IMR-90 (cell line): ENCODE results near the gene LRTM1. TPM values are rescaled to one million over a fixed set of nuclear protein-coding genes. Genes with fewer than 3 reads are reported as not detected.

Experiments used
- ATAC-seq: fragments of 200-7000 bp; cut with Tn5 transposase; 2 replicates; pipeline ENCODE4 v1.9.1; 2020; ENCODE audit warnings: low read depth, mild to moderate bottlenecking, moderate library complexity
- BruUV-seq: library from RNA; stranded (reverse); fragments of 400-500 nt; replicated peaks from 2 replicates; lab custom pipeline; 2021; lab: Mats Ljungman, UMichigan
- CTCF ChIA-PET: fragments of 300-600 bp; formaldehyde crosslinking; extraction: SDS; loops from one replicate; lab custom pipeline; 2021; ENCODE audit warnings: antibody characterized with exemption; lab: Yijun Ruan, JAX
- POLR2A ChIA-PET: fragments of 300-600 bp; sonication (Branson Sonifier 250); formaldehyde crosslinking; loops from one replicate; lab custom pipeline; 2022; ENCODE audit warnings: antibody characterized with exemption; ENCODE audit not compliant: unreplicated experiment; lab: Charles Lee
- DNase-seq: peaks from one replicate; pipeline ENCODE4 v3.0.0; 2013
- H2AFZ ChIP-seq: replicated peaks from 2 replicates; pipeline ENCODE3; 2013; ENCODE audit warnings: low read length, mild to moderate bottlenecking; ENCODE audit not compliant: poor library complexity
- H2AK5ac ChIP-seq: 2 replicates; pipeline ENCODE4 v1.6.1; 2013; ENCODE audit warnings: low read depth, low read length, inconsistent platforms
- H2AK9ac ChIP-seq: replicated peaks from 2 replicates; pipeline ENCODE3; 2013; ENCODE audit warnings: mild to moderate bottlenecking, low read depth, low read length, moderate library complexity; ENCODE audit not compliant: poor library complexity
- H2BK120ac ChIP-seq: 2 replicates; pipeline ENCODE4 v1.6.1; 2013; ENCODE audit warnings: low read depth, low read length, inconsistent platforms
- H2BK15ac ChIP-seq: 3 replicates; pipeline ENCODE4 v1.6.1; 2013; ENCODE audit warnings: low read depth, low read length, inconsistent platforms
- H2BK20ac ChIP-seq: 2 replicates; pipeline ENCODE4 v1.6.1; 2013; ENCODE audit warnings: low read depth, mild to moderate bottlenecking, inconsistent platforms, low read length, moderate library complexity
- H2BK5ac ChIP-seq: 2 replicates; pipeline ENCODE4 v1.6.1; 2013; ENCODE audit warnings: mild to moderate bottlenecking, low read depth, low read length, inconsistent platforms; ENCODE audit not compliant: poor library complexity, severe bottlenecking
- H3K14ac ChIP-seq: replicated peaks from 2 replicates; pipeline ENCODE4 v1.6.1; 2013; ENCODE audit warnings: low read depth, low read length, inconsistent platforms
- H3K18ac ChIP-seq: 2 replicates; pipeline ENCODE4 v1.6.1; 2013; ENCODE audit warnings: low read depth, low read length, control low read depth
- H3K23ac ChIP-seq: 2 replicates; pipeline ENCODE4 v1.6.1; 2013; ENCODE audit warnings: low read depth, low read length, inconsistent platforms
- H3K27ac ChIP-seq: 2 replicates; pipeline ENCODE4 v1.5.1; 2013; ENCODE audit warnings: mild to moderate bottlenecking, control low read depth, low read length; ENCODE audit not compliant: insufficient read depth
- H3K27me3 ChIP-seq: 2 replicates; pipeline ENCODE4 v1.6.1; 2013; ENCODE audit warnings: low read length; ENCODE audit not compliant: control insufficient read depth, insufficient read depth
- H3K36me3 ChIP-seq: 2 replicates; pipeline ENCODE4 v1.6.1; 2013; ENCODE audit warnings: low read length, mixed read lengths; ENCODE audit not compliant: control insufficient read depth, insufficient read depth
- H3K4ac ChIP-seq: 2 replicates; pipeline ENCODE4 v1.6.1; 2013; ENCODE audit warnings: low read depth, low read length, inconsistent platforms
- H3K4me1 ChIP-seq: 2 replicates; pipeline ENCODE4 v1.6.1; 2013; ENCODE audit warnings: low read length, mixed read lengths; ENCODE audit not compliant: control insufficient read depth, insufficient read depth
- H3K4me2 ChIP-seq: 2 replicates; pipeline ENCODE4 v1.6.1; 2013; ENCODE audit warnings: low read depth, mild to moderate bottlenecking, control low read depth, low read length, moderate library complexity
- H3K4me3 ChIP-seq: 2 replicates; pipeline ENCODE4 v1.5.1; 2013; ENCODE audit warnings: low read depth, mild to moderate bottlenecking, control low read depth, low read length, moderate library complexity; ENCODE audit not compliant: insufficient read depth
- H3K56ac ChIP-seq: 2 replicates; pipeline ENCODE4 v1.6.1; 2013; ENCODE audit warnings: low read length, inconsistent platforms; ENCODE audit not compliant: insufficient read depth; ENCODE audit errors: extremely low read depth
- H3K79me1 ChIP-seq, 2 experiments: 2 replicates each; pipeline ENCODE4 v1.6.1; 2013; ENCODE audit warnings: low read length in 2 of 2, inconsistent platforms in 1 of 2, low read depth in 1 of 2
- H3K9ac ChIP-seq: 2 replicates; pipeline ENCODE4 v1.6.1; 2013; ENCODE audit warnings: low read depth, low read length, control low read depth
- H3K9me1 ChIP-seq: 2 replicates; pipeline ENCODE4 v1.6.1; 2013; ENCODE audit warnings: low read length, inconsistent platforms; ENCODE audit not compliant: insufficient read depth
- H3K9me3 ChIP-seq: 2 replicates; pipeline ENCODE4 v1.6.1; 2013; ENCODE audit warnings: low read length; ENCODE audit not compliant: control insufficient read depth, insufficient read depth
- H4K20me1 ChIP-seq: 2 replicates; pipeline ENCODE4 v1.6.1; 2013; ENCODE audit warnings: low read length, inconsistent platforms; ENCODE audit not compliant: insufficient read depth
- H4K5ac ChIP-seq: 2 replicates; pipeline ENCODE4 v1.6.1; 2013; ENCODE audit warnings: mild to moderate bottlenecking, low read depth, low read length, control low read depth
- H4K8ac ChIP-seq, 2 experiments: 2 replicates each; pipeline ENCODE4 v1.6.1; 2013; ENCODE audit warnings: low read depth in 2 of 2, low read length in 2 of 2, control low read depth in 1 of 2, inconsistent platforms in 1 of 2
- H4K91ac ChIP-seq: 2 replicates; pipeline ENCODE4 v1.6.1; 2013; ENCODE audit warnings: low read depth, low read length, inconsistent platforms; ENCODE audit not compliant: insufficient read depth
- BHLHE40 ChIP-seq: fragments of 150-350 bp; IDR thresholded peaks from 2 replicates; pipeline ENCODE4 v1.6.1; 2016; ENCODE audit warnings: mild to moderate bottlenecking, low read depth, low read length
- CEBPB ChIP-seq: IDR thresholded peaks from 2 replicates; pipeline ENCODE4 v1.6.1; 2012; ENCODE audit warnings: low read depth, low read length, improper control_type of control experiment
- FOS ChIP-seq: fragments of 150-350 bp; IDR thresholded peaks from 2 replicates; pipeline ENCODE4 v1.6.1; 2016; ENCODE audit warnings: low read depth, low read length
- MAFK ChIP-seq: IDR thresholded peaks from 2 replicates; pipeline ENCODE4 v1.6.1; 2012; ENCODE audit warnings: low read depth, low read length, improper control_type of control experiment
- MXI1 ChIP-seq: IDR thresholded peaks from 2 replicates; pipeline ENCODE4 v1.6.1; 2012; ENCODE audit warnings: low read depth, mild to moderate bottlenecking, low read length, moderate library complexity, borderline replicate concordance
- POLR2A ChIP-seq: IDR thresholded peaks from 2 replicates; pipeline ENCODE4 v1.6.1; 2012; ENCODE audit warnings: mild to moderate bottlenecking, low read depth, low read length
- RCOR1 ChIP-seq: IDR thresholded peaks from 2 replicates; pipeline ENCODE4 v1.6.1; 2012; ENCODE audit warnings: mild to moderate bottlenecking, low read length, improper control_type of control experiment; ENCODE audit not compliant: insufficient replicate concordance
- SMC3 ChIP-seq: fragments of 150-350 bp; IDR thresholded peaks from 2 replicates; pipeline ENCODE4 v1.6.1; 2016; ENCODE audit warnings: low read depth, mild to moderate bottlenecking, antibody characterized with exemption, low read length, moderate library complexity
- WGBS, 2 experiments: methylation state at CpG; one replicate each; pipeline versions ENCODE4 v1.1.5 to v1.1.7; 2013; ENCODE audit warnings: missing lambda C conversion rate in 2 of 2; ENCODE audit not compliant: insufficient read length in 1 of 2; ENCODE audit errors: extremely low coverage in 2 of 2; 5-methylcytosine and 5-hydroxymethylcytosine counted together
- dilution Hi-C: fragments of 300-500 bp; cut with HindIII; formaldehyde crosslinking; loops from one replicate; pipeline ENCODE4 v1.14.3; 2018; ENCODE audit warnings: low sequenced_read_pairs; ENCODE audit not compliant: unreplicated experiment
- in situ Hi-C: fragments of 300-500 bp; cut with MboI; formaldehyde crosslinking; loops from 3 replicates; pipeline ENCODE4 v1.14.3; 2019; ENCODE audit warnings: low sequenced_read_pairs, inconsistent platforms, mixed read lengths
- intact Hi-C: fragments of 100-400 bp; cut with micrococcal nuclease; formaldehyde crosslinking; loops from 2 replicates; pipeline ENCODE4 v1.10.0; 2022
- polyA plus RNA-seq, 3 experiments: library from polyadenylated mRNA; depleted of rRNA; stranded (reverse); fragments of >200 nt; gene quantifications; 2 replicates each; pipeline ENCODE4 v1.2.3, GENCODE V29; 2012; ENCODE audit warnings: low replicate concordance in 1 of 3
- total RNA-seq: library from RNA; depleted of rRNA; stranded (reverse); fragments of >200 nt; gene quantifications from 2 replicates; pipeline ENCODE4 v1.2.3, GENCODE V29; 2012
- TF ChIP-seq, protein P1 (sequence below): fragments of 150-350 bp; IDR thresholded peaks from 2 replicates; pipeline ENCODE4 v1.6.1; 2016; ENCODE audit warnings: low read depth, mild to moderate bottlenecking, low read length, moderate library complexity, borderline replicate concordance
- TF ChIP-seq, protein P2 (sequence below): fragments of 150-350 bp; IDR thresholded peaks from 2 replicates; pipeline ENCODE4 v1.6.1; 2017; ENCODE audit warnings: mild to moderate bottlenecking, antibody characterized with exemption, low read length, low read depth

LRTM1 gene
- total and polyA plus RNA-seq, 2 of the 4 experiments (the other 2 are of a cell fraction), result not detected

DNA sequence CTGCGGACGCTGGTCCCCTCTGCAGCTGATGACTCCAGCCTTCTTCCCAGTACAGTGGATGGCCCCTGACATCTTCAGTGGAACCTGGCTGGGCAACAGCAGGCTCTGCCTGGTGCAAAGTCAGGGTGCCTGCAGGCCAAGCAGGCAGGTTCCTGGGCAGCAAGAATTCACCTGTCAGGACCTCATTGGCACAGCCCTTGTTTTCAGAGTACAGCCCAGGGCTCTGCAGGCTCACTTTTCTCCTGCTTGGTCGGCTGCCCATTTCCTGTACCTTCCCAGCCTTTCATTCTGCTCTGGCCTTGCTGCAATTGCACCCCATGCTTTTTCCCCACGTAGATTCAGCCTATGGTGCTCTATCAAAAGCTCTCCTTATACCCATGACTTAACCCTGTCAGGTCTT, 56.0 kb downstream of the LRTM1 start:
- H2BK5ac ChIP-seq, result no peak overlapping the region
- peak overlapping the region; percentile 16 for H2AFZ ChIP-seq
- intact Hi-C loops (loop anchor here (5.0 to 10.0 kb wide), 6 partner anchors 173 to 1170 kb away; no protein-coding TSS in a partner anchor), dilution Hi-C loops (no loop called here), in situ Hi-C loops (loop anchor here (25.0 kb wide), 1 partner anchor 390 kb away; no protein-coding TSS in a partner anchor)
- no peaks in the 10 kb centered on the region for H3K36me3 ChIP-seq
- peak overlapping the region; percentile 69 for H2AK5ac ChIP-seq
- ChIA-PET POLR2A (no interaction called here), CTCF (no interaction called here)
- peak overlapping the region; percentile 98 for H4K91ac ChIP-seq
- H3K4me3 ChIP-seq, result no peak overlapping the region
- H3K9me3 ChIP-seq, result no peaks in the 10 kb centered on the region
- BruUV-seq, result no TSS peak
- H3K14ac ChIP-seq, result no peak overlapping the region
- no peak overlapping the region for H2AK9ac ChIP-seq
- H4K8ac ChIP-seq, result no peak overlapping the region
- H3K27me3 ChIP-seq, result no peaks in the 10 kb centered on the region
- peak overlapping the region; percentile 86; the same call in 1 of the 3 replicates for H2BK15ac ChIP-seq
- no peak overlapping the region for H3K4me2 ChIP-seq
- H2BK120ac ChIP-seq, result peak overlapping the region; percentile 99
- H4K5ac ChIP-seq, result no peak overlapping the region
- no peak for DNase-seq
- H3K23ac ChIP-seq, result no peak overlapping the region
- no peaks in the 10 kb centered on the region for H3K79me1 ChIP-seq
- peak overlapping the region; percentile 99; the same call in 1 of the 2 replicates for H2BK20ac ChIP-seq
- H3K18ac ChIP-seq, result no peak overlapping the region
- peak overlapping the region; percentile 98 for H3K4ac ChIP-seq
- peaks cover 5% of the 10 kb centered on the region for H3K9me1 ChIP-seq
- TF ChIP-seq SMC3 (no peak), MXI1 (no peak), MAFK (no peak), CEBPB (no peak), BHLHE40 (no peak), FOS (no peak), POLR2A (no peak), RCOR1 (no peak)
- TF ChIP-seq, protein P1, sequence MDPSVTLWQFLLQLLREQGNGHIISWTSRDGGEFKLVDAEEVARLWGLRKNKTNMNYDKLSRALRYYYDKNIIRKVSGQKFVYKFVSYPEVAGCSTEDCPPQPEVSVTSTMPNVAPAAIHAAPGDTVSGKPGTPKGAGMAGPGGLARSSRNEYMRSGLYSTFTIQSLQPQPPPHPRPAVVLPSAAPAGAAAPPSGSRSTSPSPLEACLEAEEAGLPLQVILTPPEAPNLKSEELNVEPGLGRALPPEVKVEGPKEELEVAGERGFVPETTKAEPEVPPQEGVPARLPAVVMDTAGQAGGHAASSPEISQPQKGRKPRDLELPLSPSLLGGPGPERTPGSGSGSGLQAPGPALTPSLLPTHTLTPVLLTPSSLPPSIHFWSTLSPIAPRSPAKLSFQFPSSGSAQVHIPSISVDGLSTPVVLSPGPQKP, result no peak
- TF ChIP-seq, protein P2, sequence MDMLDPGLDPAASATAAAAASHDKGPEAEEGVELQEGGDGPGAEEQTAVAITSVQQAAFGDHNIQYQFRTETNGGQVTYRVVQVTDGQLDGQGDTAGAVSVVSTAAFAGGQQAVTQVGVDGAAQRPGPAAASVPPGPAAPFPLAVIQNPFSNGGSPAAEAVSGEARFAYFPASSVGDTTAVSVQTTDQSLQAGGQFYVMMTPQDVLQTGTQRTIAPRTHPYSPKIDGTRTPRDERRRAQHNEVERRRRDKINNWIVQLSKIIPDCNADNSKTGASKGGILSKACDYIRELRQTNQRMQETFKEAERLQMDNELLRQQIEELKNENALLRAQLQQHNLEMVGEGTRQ, result no peak
- no peaks in the 10 kb centered on the region for H4K20me1 ChIP-seq
- H3K9ac ChIP-seq, result no peak overlapping the region
- no peak for ATAC-seq
- no peak overlapping the region for H3K27ac ChIP-seq
- no peak overlapping the region for H3K56ac ChIP-seq
- peaks cover 3% of the 10 kb centered on the region for H3K4me1 ChIP-seq
- 78% methylated on average over 2 of the region's 4 CpGs; no CpG with 5 or more reads in 1 of the 2 experiments for WGBS, 2 experiments
